ENCODE data around the gene SRGAP1. TPM values are rescaled to one million over a fixed set of nuclear protein-coding genes. Genes with fewer than 3 reads are reported as not detected.
"Not testable (repeated sequence)": the region's sequence is repeated elsewhere in the genome, so short reads cannot be mapped to it uniquely, and the experiment has no call there.

SRGAP1 gene
- total RNA-seq, 3 donors from 2014 or later (not counting 1 experiment from before 2014, with no cell fraction given): 0.10 to 0.49 (median 0.16) TPM

- no peak overlapping the region for H3K27ac Mint-ChIP-seq
- H3K36me3 Mint-ChIP-seq: no peaks in the 10 kb centered on the region
- Histone ChIP-seq H3K4me1 (ENCODE audit: control insufficient read depth, insufficient read depth, low read length) (no peaks in the 10 kb centered on the region), H3K27ac (ENCODE audit: low read length) (no peak overlapping the region), H3K36me3 (ENCODE audit: control insufficient read depth, insufficient read depth, low read length) (no peaks in the 10 kb centered on the region), H3K27me3 (ENCODE audit: control insufficient read depth, insufficient read depth, low read length) (no peaks in the 10 kb centered on the region), H3K9me3 (ENCODE audit: control insufficient read depth, insufficient read depth, low read length) (no peaks in the 10 kb centered on the region), H3K4me3 (ENCODE audit: low read length) (no peak overlapping the region)
- H3K9me3 Mint-ChIP-seq: peaks cover 0 to 5% of the 10 kb centered on the region in 2 donors
- DNase-seq (no peak), ATAC-seq (no peak)
- no CpG with 5 or more reads among the region's 2 CpGs for WGBS (ENCODE audit: insufficient coverage)
- H3K27me3 Mint-ChIP-seq (ENCODE audit: low read depth in 2 of 2): peaks cover 0 to 2% of the 10 kb centered on the region in 2 donors
- TF ChIP-seq CTCF (IDR thresholded peaks at IDR 0.05): no peak
- no peaks in the 10 kb centered on the region for H3K4me1 Mint-ChIP-seq
- intact Hi-C loops (cut with micrococcal nuclease): no loop called here
- no peak overlapping the region for H3K4me3 Mint-ChIP-seq
Observed at GRCh38 chr12:64157110-64157509, 312.6 kb downstream of the SRGAP1 start.

- no peaks in the 10 kb centered on the region for H3K9me3 ChIP-seq (ENCODE audit: control insufficient read depth, insufficient read depth, low read length)
- Mint-ChIP-seq H3K36me3 (no peaks in the 10 kb centered on the region), H3K4me1 (no peaks in the 10 kb centered on the region), H3K4me3 (no peak overlapping the region), H3K27ac (no peak overlapping the region), H3K9me3 (peaks cover 2 to 4% of the 10 kb centered on the region in 2 donors), H3K27me3 (ENCODE audit: low read depth in 2 of 2) (no peaks in the 10 kb centered on the region)
- DNase-seq (no peak), ATAC-seq (no peak)
- TF ChIP-seq CTCF (IDR thresholded peaks at IDR 0.05): no peak
- WGBS (ENCODE audit: insufficient coverage): 100% methylated on average over 1 of the region's 2 CpGs
- H3K27me3 ChIP-seq (ENCODE audit: control insufficient read depth, insufficient read depth, low read length): no peaks in the 10 kb centered on the region
- no peaks in the 10 kb centered on the region for H3K36me3 ChIP-seq (ENCODE audit: control insufficient read depth, insufficient read depth, low read length)
- no peak overlapping the region for H3K4me3 ChIP-seq (ENCODE audit: low read length)
- no peak overlapping the region for H3K27ac ChIP-seq (ENCODE audit: low read length)
- intact Hi-C loops (cut with micrococcal nuclease): no loop called here
- no peaks in the 10 kb centered on the region for H3K4me1 ChIP-seq (ENCODE audit: control insufficient read depth, insufficient read depth, low read length)
Observed at GRCh38 chr12:64160021-64160710, 315.7 kb downstream of the SRGAP1 start.

- peaks cover 2 to 4% of the 10 kb centered on the region in 2 donors for H3K9me3 Mint-ChIP-seq
- 85% methylated on average over 1 of the region's 2 CpGs for WGBS (ENCODE audit: insufficient coverage)
- Histone ChIP-seq H3K27ac (ENCODE audit: low read length) (no peak overlapping the region), H3K36me3 (ENCODE audit: control insufficient read depth, insufficient read depth, low read length) (no peaks in the 10 kb centered on the region), H3K4me3 (ENCODE audit: low read length) (no peak overlapping the region), H3K27me3 (ENCODE audit: control insufficient read depth, insufficient read depth, low read length) (no peaks in the 10 kb centered on the region), H3K4me1 (ENCODE audit: control insufficient read depth, insufficient read depth, low read length) (no peaks in the 10 kb centered on the region), H3K9me3 (ENCODE audit: control insufficient read depth, insufficient read depth, low read length) (no peaks in the 10 kb centered on the region)
- no peak overlapping the region for H3K4me3 Mint-ChIP-seq
- H3K36me3 Mint-ChIP-seq: no peaks in the 10 kb centered on the region
- H3K27ac Mint-ChIP-seq: no peak overlapping the region
- ATAC-seq (no peak), DNase-seq (no peak)
- no peaks in the 10 kb centered on the region for H3K4me1 Mint-ChIP-seq
- intact Hi-C loops (cut with micrococcal nuclease): no loop called here
- H3K27me3 Mint-ChIP-seq (ENCODE audit: low read depth in 2 of 2): no peaks in the 10 kb centered on the region
- TF ChIP-seq CTCF (IDR thresholded peaks at IDR 0.05): no peak
Observed at GRCh38 chr12:64160711-64161060, 316.2 kb downstream of the SRGAP1 start.

GRCh38 chr12:64166606-64167005, 322.1 kb downstream of the SRGAP1 start:
- H3K4me3 Mint-ChIP-seq; intact Hi-C loops (cut with micrococcal nuclease); H3K36me3 Mint-ChIP-seq; H3K27me3 Mint-ChIP-seq (ENCODE audit: low read depth in 2 of 2); H3K27ac Mint-ChIP-seq; DNase-seq; H3K4me3 ChIP-seq (ENCODE audit: low read length); H3K27ac ChIP-seq (ENCODE audit: low read length); H3K36me3 ChIP-seq (ENCODE audit: control insufficient read depth, insufficient read depth, low read length); H3K4me1 ChIP-seq (ENCODE audit: control insufficient read depth, insufficient read depth, low read length); H3K27me3 ChIP-seq (ENCODE audit: control insufficient read depth, insufficient read depth, low read length); H3K4me1 Mint-ChIP-seq; H3K9me3 Mint-ChIP-seq; ATAC-seq; H3K9me3 ChIP-seq (ENCODE audit: control insufficient read depth, insufficient read depth, low read length): not testable (repeated sequence)
- WGBS (ENCODE audit: insufficient coverage): 89% methylated on average over 3 of the region's 3 CpGs

- H3K27ac Mint-ChIP-seq; H3K27me3 ChIP-seq (ENCODE audit: control insufficient read depth, insufficient read depth, low read length); H3K9me3 ChIP-seq (ENCODE audit: control insufficient read depth, insufficient read depth, low read length); H3K4me3 ChIP-seq (ENCODE audit: low read length); ATAC-seq; H3K27ac ChIP-seq (ENCODE audit: low read length); H3K4me3 Mint-ChIP-seq; H3K4me1 Mint-ChIP-seq; H3K36me3 Mint-ChIP-seq; H3K9me3 Mint-ChIP-seq; H3K36me3 ChIP-seq (ENCODE audit: control insufficient read depth, insufficient read depth, low read length); intact Hi-C loops (cut with micrococcal nuclease); H3K4me1 ChIP-seq (ENCODE audit: control insufficient read depth, insufficient read depth, low read length); H3K27me3 Mint-ChIP-seq (ENCODE audit: low read depth in 2 of 2); DNase-seq: not testable (repeated sequence)
- 86% methylated on average over 1 of the region's 1 CpG for WGBS (ENCODE audit: insufficient coverage)
Observed at GRCh38 chr12:64167041-64167440, 322.5 kb downstream of the SRGAP1 start.

Measured in natural killer cell (primary cell).